Stimulated activated CD8-positive, alpha-beta memory T cell treated with anti-CD3 and anti-CD28 coated beads, Interleukin-7, amount 100 ng/mL, for 24 hours (primary cell): ENCODE results near the gene GTPBP4.

ENCODE experiments used
- DNase-seq: peaks from one replicate; pipeline ENCODE4 v3.0.0-alpha.2; 2020; ENCODE audit warnings: low read depth

The GTPBP4 gene

GRCh38 chr10:966466-967235 lies 21.6 kb upstream of the GTPBP4 start:
- DNase-seq = no peak

GRCh38 chr10:968546-969199 lies 19.6 kb upstream of the GTPBP4 start:
- DNase-seq = no peak

- no peak for DNase-seq
Observed at GRCh38 chr10:969473-970150, 18.6 kb upstream of the GTPBP4 start.

GRCh38 chr10:970311-971149 lies 17.7 kb upstream of the GTPBP4 start:
- no peak for DNase-seq

- no peak for DNase-seq
Observed at GRCh38 chr10:971150-971542, 17.1 kb upstream of the GTPBP4 start.

GRCh38 chr10:971613-972012 lies 16.6 kb upstream of the GTPBP4 start:
- no peak for DNase-seq

- no peak for DNase-seq
Observed at GRCh38 chr10:972763-973162, 15.5 kb upstream of the GTPBP4 start.

GRCh38 chr10:974038-974784 lies 14.0 kb upstream of the GTPBP4 start:
- no peak for DNase-seq

- no peak for DNase-seq
Observed at GRCh38 chr10:974785-975074, 13.5 kb upstream of the GTPBP4 start.

- no peak for DNase-seq
Observed at GRCh38 chr10:976316-976715, 11.9 kb upstream of the GTPBP4 start.

GRCh38 chr10:978826-979421 lies 9.3 kb upstream of the GTPBP4 start:
- DNase-seq = no peak

- DNase-seq = no peak
Observed at GRCh38 chr10:980468-981093, 7.7 kb upstream of the GTPBP4 start.

- DNase-seq = no peak
Observed at GRCh38 chr10:983401-983800, 4.8 kb upstream of the GTPBP4 start.

- DNase-seq = no peak
Observed at GRCh38 chr10:983971-984655, 4.1 kb upstream of the GTPBP4 start.

- DNase-seq = no peak
Observed at GRCh38 chr10:985361-985760, 2.9 kb upstream of the GTPBP4 start.

- DNase-seq = no peak
Observed at GRCh38 chr10:986137-986825, 2.0 kb upstream of the GTPBP4 start.

GRCh38 chr10:986881-987619 lies 1.2 kb upstream of the GTPBP4 start:
- DNase-seq = no peak

- no peak for DNase-seq
Observed at GRCh38 chr10:987620-987869, 689 bp upstream of the GTPBP4 start.
